GM23248 (cell line): ENCODE measurements around the gene ETS1.

Experiments
- EZH2 ChIP-seq: fragments of 200-600 bp; sonication (generic); IDR thresholded peaks from 2 replicates; pipeline ENCODE4 v1.6.1; 2018; ENCODE audit warnings: antibody characterized with exemption, mild to moderate bottlenecking; ENCODE audit not compliant: insufficient read depth, poor library complexity, severe bottlenecking
- EZH2phosphoT487 ChIP-seq: fragments of 200-600 bp; sonication (generic); IDR thresholded peaks from 2 replicates; pipeline ENCODE4 v1.6.1; 2018; ENCODE audit warnings: antibody characterized with exemption, moderate library complexity, mild to moderate bottlenecking, low read depth; ENCODE audit not compliant: insufficient read depth

DNA sequence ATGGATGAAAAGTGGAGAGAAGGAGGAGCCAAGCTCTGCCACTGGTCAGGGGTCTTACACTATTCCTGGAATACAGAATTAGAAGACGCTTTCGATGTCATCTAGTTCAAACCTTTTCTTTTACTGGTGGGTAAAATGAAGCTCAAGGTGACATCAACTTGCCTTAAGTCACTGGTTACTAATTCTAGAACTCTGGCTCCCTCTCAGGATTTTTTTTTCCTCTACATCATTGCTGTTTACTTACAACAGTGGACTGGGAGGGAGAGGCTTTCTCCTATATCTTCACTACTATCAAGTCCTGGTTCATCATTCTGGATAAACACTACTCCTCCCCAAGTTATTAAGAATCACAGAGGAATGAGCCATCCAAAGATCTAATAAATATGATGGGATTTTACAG lies 82.9 kb downstream of the ETS1 start:
- no peak for TF ChIP-seq EZH2phosphoT487
- no peak for TF ChIP-seq EZH2
